Mammary epithelial cell (primary cell): Measurements from ENCODE around the gene RSAD1.

Experiments used
- EZH2 ChIP-seq: IDR thresholded peaks from 2 replicates; pipeline ENCODE4 v1.6.1; 2012; ENCODE audit warnings: low read length, inconsistent platforms, borderline replicate concordance
- TF ChIP-seq, protein P1 (sequence below), 2 donors: IDR thresholded peaks in 1 of 2; conservative IDR thresholded peaks in 1 of 2; 2 replicates each; pipeline ENCODE4 v1.5.1; 2011 to 2012; ENCODE audit warnings: inconsistent platforms in 2 of 2, low read length in 2 of 2, mild to moderate bottlenecking in 2 of 2, control low read depth in 1 of 2, low read depth in 1 of 2; ENCODE audit not compliant: insufficient read depth in 1 of 2; ENCODE audit errors: extremely low read depth in 1 of 2

- TF ChIP-seq, protein P1, sequence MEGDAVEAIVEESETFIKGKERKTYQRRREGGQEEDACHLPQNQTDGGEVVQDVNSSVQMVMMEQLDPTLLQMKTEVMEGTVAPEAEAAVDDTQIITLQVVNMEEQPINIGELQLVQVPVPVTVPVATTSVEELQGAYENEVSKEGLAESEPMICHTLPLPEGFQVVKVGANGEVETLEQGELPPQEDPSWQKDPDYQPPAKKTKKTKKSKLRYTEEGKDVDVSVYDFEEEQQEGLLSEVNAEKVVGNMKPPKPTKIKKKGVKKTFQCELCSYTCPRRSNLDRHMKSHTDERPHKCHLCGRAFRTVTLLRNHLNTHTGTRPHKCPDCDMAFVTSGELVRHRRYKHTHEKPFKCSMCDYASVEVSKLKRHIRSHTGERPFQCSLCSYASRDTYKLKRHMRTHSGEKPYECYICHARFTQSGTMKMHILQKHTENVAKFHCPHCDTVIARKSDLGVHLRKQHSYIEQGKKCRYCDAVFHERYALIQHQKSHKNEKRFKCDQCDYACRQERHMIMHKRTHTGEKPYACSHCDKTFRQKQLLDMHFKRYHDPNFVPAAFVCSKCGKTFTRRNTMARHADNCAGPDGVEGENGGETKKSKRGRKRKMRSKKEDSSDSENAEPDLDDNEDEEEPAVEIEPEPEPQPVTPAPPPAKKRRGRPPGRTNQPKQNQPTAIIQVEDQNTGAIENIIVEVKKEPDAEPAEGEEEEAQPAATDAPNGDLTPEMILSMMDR (conservative IDR thresholded peaks at IDR 0.05 in 1 of 2, IDR thresholded peaks at IDR 0.05 in 1 of 2; ENCODE audit: extremely low read depth in 1 of 2, insufficient read depth in 1 of 2, low read depth in 1 of 2, low read length in 2 of 2), result no peak
- TF ChIP-seq EZH2, result no peak
These were observed 29.4 kb downstream of the RSAD1 start, which contains the start of gene MYCBPAP for GRCh38 chr17:50507871-50508572.
